Thoracic aorta (tissue), 2 donors: Measurements from ENCODE around the gene MICAL1. TPM values are rescaled to one million over a fixed set of nuclear protein-coding genes. Genes with fewer than 3 reads are reported as not detected.

Experiments
- ATAC-seq: fragments of 150-250 bp; one replicate; pipeline ENCODE4 v1.8.0; 2017; ENCODE audit warnings: low read depth; ENCODE audit not compliant: insufficient number of reproducible peaks, low FRiP score
- DNase-seq: peaks from one replicate; pipeline ENCODE4 v3.0.0-alpha.2; 2020; ENCODE audit warnings: low spot score
- H3K27ac ChIP-seq, 2 donors: fragments of 200-600 bp; sonication (generic); 1 replicate in 1 of 2; 2 replicates in 1 of 2; pipeline ENCODE4 v1.5.1; 2016; ENCODE audit warnings: mild to moderate bottlenecking in 2 of 2, moderate library complexity in 2 of 2
- H3K27me3 ChIP-seq: fragments of 200-600 bp; sonication (generic); replicated peaks from 2 replicates; pipeline ENCODE4 v1.6.0; 2016; ENCODE audit warnings: mild to moderate bottlenecking; ENCODE audit not compliant: insufficient read depth
- H3K36me3 ChIP-seq: fragments of 200-600 bp; sonication (generic); one replicate; pipeline ENCODE4 v1.5.1; 2016
- H3K4me1 ChIP-seq, 2 donors: fragments of 200-600 bp; sonication (generic); 1 replicate in 1 of 2; 2 replicates in 1 of 2; pipeline versions ENCODE4 v1.5.1 to v1.6.0; 2016; ENCODE audit warnings: low read depth in 2 of 2, mild to moderate bottlenecking in 1 of 2; ENCODE audit not compliant: control insufficient read depth in 1 of 2
- H3K4me3 ChIP-seq: fragments of 200-600 bp; sonication (generic); 2 replicates; pipeline ENCODE4 v1.5.1; 2016; ENCODE audit warnings: mild to moderate bottlenecking
- H3K9me3 ChIP-seq: fragments of 200-600 bp; sonication (generic); 2 replicates; pipeline ENCODE4 v1.5.1; 2016
- total RNA-seq, 2 donors: library from RNA; depleted of rRNA; stranded (reverse); fragments of >200 nt; gene quantifications; one replicate each; pipeline versions ENCODE4 v1.1.0 to v1.2.3, GENCODE V29; 2016
- TF ChIP-seq, protein P1 (sequence below): fragments of 200-600 bp; sonication (generic); IDR thresholded peaks from one replicate; pipeline ENCODE4 v1.5.1; 2019; ENCODE audit warnings: antibody characterized with exemption

Gene MICAL1
- total RNA-seq, 2 donors from 2014 or later, result 60.6 to 105 TPM

DNA sequence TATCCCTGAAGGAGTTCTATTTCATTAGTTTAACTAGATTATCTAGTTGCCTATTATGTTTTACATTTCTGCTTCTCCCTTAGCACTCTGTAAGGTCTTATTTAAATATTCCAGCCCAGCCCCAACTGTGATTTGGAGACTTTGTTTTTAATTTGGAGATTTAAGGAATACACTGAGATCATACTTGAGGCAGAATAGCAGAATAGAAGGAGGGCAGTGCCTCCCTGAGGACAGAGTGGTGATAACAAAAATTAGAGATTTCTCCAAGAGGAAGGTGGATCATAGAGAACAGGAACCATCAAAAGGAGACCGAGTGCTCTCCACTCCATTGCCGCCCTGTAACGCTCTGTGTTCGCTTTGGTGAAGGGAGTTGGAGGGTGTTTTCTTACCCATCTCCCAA, 58.6 kb downstream of the MICAL1 start:
- no peaks in the 10 kb centered on the region for H3K27me3 ChIP-seq
- H3K36me3 ChIP-seq, result no peaks in the 10 kb centered on the region
- no peak overlapping the region for H3K27ac ChIP-seq
- no peaks in the 10 kb centered on the region for H3K9me3 ChIP-seq
- H3K4me1 ChIP-seq, result no peaks in the 10 kb centered on the region
- TF ChIP-seq, protein P1, sequence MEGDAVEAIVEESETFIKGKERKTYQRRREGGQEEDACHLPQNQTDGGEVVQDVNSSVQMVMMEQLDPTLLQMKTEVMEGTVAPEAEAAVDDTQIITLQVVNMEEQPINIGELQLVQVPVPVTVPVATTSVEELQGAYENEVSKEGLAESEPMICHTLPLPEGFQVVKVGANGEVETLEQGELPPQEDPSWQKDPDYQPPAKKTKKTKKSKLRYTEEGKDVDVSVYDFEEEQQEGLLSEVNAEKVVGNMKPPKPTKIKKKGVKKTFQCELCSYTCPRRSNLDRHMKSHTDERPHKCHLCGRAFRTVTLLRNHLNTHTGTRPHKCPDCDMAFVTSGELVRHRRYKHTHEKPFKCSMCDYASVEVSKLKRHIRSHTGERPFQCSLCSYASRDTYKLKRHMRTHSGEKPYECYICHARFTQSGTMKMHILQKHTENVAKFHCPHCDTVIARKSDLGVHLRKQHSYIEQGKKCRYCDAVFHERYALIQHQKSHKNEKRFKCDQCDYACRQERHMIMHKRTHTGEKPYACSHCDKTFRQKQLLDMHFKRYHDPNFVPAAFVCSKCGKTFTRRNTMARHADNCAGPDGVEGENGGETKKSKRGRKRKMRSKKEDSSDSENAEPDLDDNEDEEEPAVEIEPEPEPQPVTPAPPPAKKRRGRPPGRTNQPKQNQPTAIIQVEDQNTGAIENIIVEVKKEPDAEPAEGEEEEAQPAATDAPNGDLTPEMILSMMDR, result no peak
- no peak overlapping the region for H3K4me3 ChIP-seq
- DNase-seq, result no peak
- no peak for ATAC-seq

DNA sequence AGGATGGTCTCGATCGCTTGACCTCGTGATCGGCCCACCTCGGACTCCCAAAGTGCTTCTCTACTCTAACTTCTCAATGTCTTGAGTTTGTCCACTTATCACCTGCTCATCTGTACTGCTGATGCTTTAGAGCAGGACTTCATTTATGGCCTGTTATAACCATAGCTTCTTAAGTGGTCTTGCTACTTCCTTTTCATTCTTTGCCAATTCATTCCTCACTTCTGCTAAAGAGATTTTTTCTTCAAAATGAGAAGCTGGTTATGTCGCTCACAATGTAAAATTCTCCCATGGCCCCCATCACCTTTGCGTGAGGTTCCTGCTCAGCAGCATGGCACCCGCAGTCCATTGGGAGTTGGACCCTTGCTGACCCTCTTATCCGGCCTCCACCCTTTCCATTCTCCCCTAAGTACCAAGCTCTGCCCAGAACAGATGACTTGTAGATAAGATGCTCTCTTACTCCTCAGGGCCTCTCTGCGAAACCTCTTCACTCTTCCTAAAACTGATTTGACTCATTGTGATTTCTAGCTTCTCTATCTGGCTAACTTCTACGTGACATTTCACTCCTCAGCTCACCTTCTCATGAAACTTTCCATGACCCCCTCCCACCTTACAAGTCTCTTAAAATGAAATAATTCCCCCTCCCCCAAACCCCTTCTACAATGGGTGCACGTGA, 59.4 kb downstream of the MICAL1 start:
- Histone ChIP-seq H3K9me3 (no peaks in the 10 kb centered on the region), H3K27ac (no peak overlapping the region), H3K36me3 (no peaks in the 10 kb centered on the region), H3K27me3 (no peaks in the 10 kb centered on the region), H3K4me1 (no peaks in the 10 kb centered on the region), H3K4me3 (no peak overlapping the region)
- no peak for ATAC-seq
- DNase-seq, result no peak
- TF ChIP-seq, protein P1, result no peak

Other genes starting within 250 kb of the MICAL1 start
- gene CD164, start 73.3 kb downstream of the MICAL1 start, total RNA-seq, result 100 to 1,000 TPM; 166 to 223 TPM
- 1 to 10 TPM; 2.2 to 5.8 TPM for gene PPIL6, start 15.1 kb downstream of the MICAL1 start, total RNA-seq
- 10 to 100 TPM; 21.4 to 33.7 TPM for gene SMPD2, start 15.0 kb downstream of the MICAL1 start, total RNA-seq
- 1 to 10 TPM; 3.2 to 9.5 TPM for gene ZBTB24, start 27.4 kb upstream of the MICAL1 start, total RNA-seq
- gene AK9, start 235.4 kb upstream of the MICAL1 start, total RNA-seq, result 10 to 100 TPM; 12.5 to 12.8 TPM
- gene FIG4, start 235.5 kb upstream of the MICAL1 start, total RNA-seq, result 10 to 100 TPM; 12.9 to 49.5 TPM